GM21529 (cell line): ENCODE results near the gene GIGYF1.
"Not testable (repeated sequence)": the region's sequence is repeated elsewhere in the genome, so short reads cannot be mapped to it uniquely, and the experiment has no call there.

ENCODE experiments used
- ATAC-seq: cut with Tn5 transposase; IDR thresholded peaks from one replicate; pipeline ENCODE4 v1.9.1; 2021; ENCODE audit not compliant: unreplicated experiment

The GIGYF1 gene

GRCh38 chr7:100674411-100675104 lies 19.5 kb downstream of the GIGYF1 start:
- no peak for ATAC-seq

GRCh38 chr7:100673942-100674410 lies 20.1 kb downstream of the GIGYF1 start:
- no peak for ATAC-seq

- ATAC-seq, result peak; percentile 54
Observed at GRCh38 chr7:100673302-100673941, 20.6 kb downstream of the GIGYF1 start, which contains the start of gene GNB2. TSS of gene GNB2 (plus strand) at chr7:100673740. CDS start at chr7:100676266, 2,526 bp downstream.

- ATAC-seq, result no peak
Observed at GRCh38 chr7:100671353-100672327, 22.4 kb downstream of the GIGYF1 start.

- ATAC-seq, result no peak
Observed at GRCh38 chr7:100670074-100670473, 24.0 kb downstream of the GIGYF1 start.

- ATAC-seq, result not testable (repeated sequence)
Observed at GRCh38 chr7:100669106-100669505, 24.9 kb downstream of the GIGYF1 start.

- ATAC-seq, result no peak
Observed at GRCh38 chr7:100668069-100668449, 26.0 kb downstream of the GIGYF1 start.

- no peak for ATAC-seq
Observed at GRCh38 chr7:100667331-100668068, 26.6 kb downstream of the GIGYF1 start.

- no peak for ATAC-seq
Observed at GRCh38 chr7:100665168-100665726, 28.8 kb downstream of the GIGYF1 start.

GRCh38 chr7:100662194-100662776 lies 31.8 kb downstream of the GIGYF1 start:
- not testable (repeated sequence) for ATAC-seq

- no peak for ATAC-seq
Observed at GRCh38 chr7:100655908-100656674, 38.0 kb downstream of the GIGYF1 start, which contains the start of gene ACTL6B. TSS of gene ACTL6B (minus strand) at chr7:100656448. CDS start at chr7:100656354, 94 bp downstream.

GRCh38 chr7:100654908-100655831 lies 38.9 kb downstream of the GIGYF1 start:
- no peak for ATAC-seq

GRCh38 chr7:100649826-100650565 lies 44.1 kb downstream of the GIGYF1 start:
- ATAC-seq, result no peak

GRCh38 chr7:100642534-100642907 lies 51.5 kb downstream of the GIGYF1 start:
- ATAC-seq, result no peak

GRCh38 chr7:100641860-100642533 lies 52.1 kb downstream of the GIGYF1 start:
- no peak for ATAC-seq

- ATAC-seq, result no peak
Observed at GRCh38 chr7:100641463-100641859, 52.6 kb downstream of the GIGYF1 start, which contains the start of gene TFR2. TSS of gene TFR2 (minus strand) at chr7:100641552. CDS start at chr7:100641509, 43 bp downstream.
